NB4 (cell line): ENCODE results near the gene TFPI2.

ENCODE experiments used
- POLR2A ChIP-seq: IDR thresholded peaks from 2 replicates; pipeline ENCODE4 v1.6.1; 2011; ENCODE audit warnings: mild to moderate bottlenecking; ENCODE audit not compliant: insufficient read length; ENCODE audit errors: extremely low read depth
- TF ChIP-seq, protein P1 (sequence below): IDR thresholded peaks from one replicate; pipeline ENCODE4 v1.5.1; 2012; ENCODE audit warnings: low read depth, low read length

DNA sequence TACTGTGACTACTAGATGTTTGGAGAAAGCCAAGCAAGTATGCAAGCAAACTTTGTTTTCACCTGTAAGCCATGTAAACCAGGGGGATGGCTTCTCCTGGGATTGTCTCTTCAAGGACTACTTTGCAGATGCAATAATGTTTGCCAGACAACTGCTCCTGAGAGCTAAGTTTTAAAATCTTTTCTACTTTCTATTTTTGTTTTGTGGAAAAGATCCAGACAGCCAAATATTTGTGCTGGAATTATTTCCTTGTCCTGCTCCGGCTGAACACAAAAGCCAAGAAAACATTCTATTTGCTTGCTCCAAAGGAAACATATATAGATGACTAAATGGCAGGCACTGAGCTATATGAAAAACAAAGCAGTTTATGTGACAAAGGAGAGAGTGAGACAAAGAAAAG, 51.6 kb downstream of the TFPI2 start:
- no peak for TF ChIP-seq POLR2A
- TF ChIP-seq, protein P1, sequence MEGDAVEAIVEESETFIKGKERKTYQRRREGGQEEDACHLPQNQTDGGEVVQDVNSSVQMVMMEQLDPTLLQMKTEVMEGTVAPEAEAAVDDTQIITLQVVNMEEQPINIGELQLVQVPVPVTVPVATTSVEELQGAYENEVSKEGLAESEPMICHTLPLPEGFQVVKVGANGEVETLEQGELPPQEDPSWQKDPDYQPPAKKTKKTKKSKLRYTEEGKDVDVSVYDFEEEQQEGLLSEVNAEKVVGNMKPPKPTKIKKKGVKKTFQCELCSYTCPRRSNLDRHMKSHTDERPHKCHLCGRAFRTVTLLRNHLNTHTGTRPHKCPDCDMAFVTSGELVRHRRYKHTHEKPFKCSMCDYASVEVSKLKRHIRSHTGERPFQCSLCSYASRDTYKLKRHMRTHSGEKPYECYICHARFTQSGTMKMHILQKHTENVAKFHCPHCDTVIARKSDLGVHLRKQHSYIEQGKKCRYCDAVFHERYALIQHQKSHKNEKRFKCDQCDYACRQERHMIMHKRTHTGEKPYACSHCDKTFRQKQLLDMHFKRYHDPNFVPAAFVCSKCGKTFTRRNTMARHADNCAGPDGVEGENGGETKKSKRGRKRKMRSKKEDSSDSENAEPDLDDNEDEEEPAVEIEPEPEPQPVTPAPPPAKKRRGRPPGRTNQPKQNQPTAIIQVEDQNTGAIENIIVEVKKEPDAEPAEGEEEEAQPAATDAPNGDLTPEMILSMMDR = no peak
